22Rv1 (cell line): ENCODE results near the gene SETBP1.

Experiments
- H3K27ac ChIP-seq: fragments of 450-650 bp; 2 replicates; pipeline ENCODE4 v1.5.1; 2017
- ZFX ChIP-seq: fragments of 450-650 bp; IDR thresholded peaks from 2 replicates; pipeline ENCODE4 v1.6.1; 2017; ENCODE audit warnings: antibody characterized with exemption, borderline replicate concordance
- TF ChIP-seq, protein P1 (sequence below): fragments of 450-650 bp; IDR thresholded peaks from 2 replicates; pipeline ENCODE4 v1.5.1; 2017; ENCODE audit warnings: mild to moderate bottlenecking

Gene SETBP1

GRCh38 chr18:44912740-44913478 is 232.2 kb downstream of the SETBP1 start:
- TF ChIP-seq, protein P1, sequence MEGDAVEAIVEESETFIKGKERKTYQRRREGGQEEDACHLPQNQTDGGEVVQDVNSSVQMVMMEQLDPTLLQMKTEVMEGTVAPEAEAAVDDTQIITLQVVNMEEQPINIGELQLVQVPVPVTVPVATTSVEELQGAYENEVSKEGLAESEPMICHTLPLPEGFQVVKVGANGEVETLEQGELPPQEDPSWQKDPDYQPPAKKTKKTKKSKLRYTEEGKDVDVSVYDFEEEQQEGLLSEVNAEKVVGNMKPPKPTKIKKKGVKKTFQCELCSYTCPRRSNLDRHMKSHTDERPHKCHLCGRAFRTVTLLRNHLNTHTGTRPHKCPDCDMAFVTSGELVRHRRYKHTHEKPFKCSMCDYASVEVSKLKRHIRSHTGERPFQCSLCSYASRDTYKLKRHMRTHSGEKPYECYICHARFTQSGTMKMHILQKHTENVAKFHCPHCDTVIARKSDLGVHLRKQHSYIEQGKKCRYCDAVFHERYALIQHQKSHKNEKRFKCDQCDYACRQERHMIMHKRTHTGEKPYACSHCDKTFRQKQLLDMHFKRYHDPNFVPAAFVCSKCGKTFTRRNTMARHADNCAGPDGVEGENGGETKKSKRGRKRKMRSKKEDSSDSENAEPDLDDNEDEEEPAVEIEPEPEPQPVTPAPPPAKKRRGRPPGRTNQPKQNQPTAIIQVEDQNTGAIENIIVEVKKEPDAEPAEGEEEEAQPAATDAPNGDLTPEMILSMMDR = no peak
- no peak for TF ChIP-seq ZFX
- no peak overlapping the region for H3K27ac ChIP-seq

- H3K27ac ChIP-seq = no peak overlapping the region
- no peak for TF ChIP-seq ZFX
- TF ChIP-seq, protein P1 = no peak
These were observed 233.3 kb downstream of the SETBP1 start for GRCh38 chr18:44914028-44914427.

GRCh38 chr18:44915213-44915612 is 234.5 kb downstream of the SETBP1 start:
- TF ChIP-seq ZFX = no peak
- TF ChIP-seq, protein P1 = no peak
- H3K27ac ChIP-seq = no peak overlapping the region

DNA sequence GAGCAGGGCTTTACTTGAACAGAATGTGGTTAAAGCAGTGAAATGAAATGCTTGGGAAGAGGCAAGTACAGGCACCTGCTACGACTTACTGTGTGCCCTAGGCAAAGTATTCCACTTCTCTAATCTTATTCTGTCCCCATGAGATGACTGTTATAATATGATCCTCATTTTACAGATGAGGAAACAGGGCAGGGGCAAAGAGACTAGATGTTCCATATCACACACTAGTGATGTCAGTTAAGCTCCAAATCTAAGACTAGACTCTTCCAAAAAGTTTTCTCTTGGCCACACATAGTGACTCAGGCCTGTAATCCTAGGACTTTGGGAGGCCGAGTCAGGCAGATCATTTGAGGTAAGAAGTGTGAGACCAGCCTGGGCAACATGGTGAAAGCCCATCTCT is 235.0 kb downstream of the SETBP1 start:
- H3K27ac ChIP-seq = no peak overlapping the region
- no peak for TF ChIP-seq ZFX
- TF ChIP-seq, protein P1 = no peak

GRCh38 chr18:44916429-44917207 is 235.9 kb downstream of the SETBP1 start:
- TF ChIP-seq, protein P1 = no peak
- no peak for TF ChIP-seq ZFX
- no peak overlapping the region for H3K27ac ChIP-seq

GRCh38 chr18:44917216-44918141 is 236.8 kb downstream of the SETBP1 start:
- TF ChIP-seq, protein P1 = no peak
- TF ChIP-seq ZFX = no peak
- no peak overlapping the region for H3K27ac ChIP-seq
